Stimulated activated CD4-positive, alpha-beta T cell treated with anti-CD3 and anti-CD28 coated beads, Interleukin-4, amount 100 ng/mL, for 1 hour (primary cell): ENCODE data around the gene TLE1.

Experiments used
- DNase-seq: peaks from one replicate; pipeline ENCODE4 v3.0.0-alpha.2; 2020

Gene TLE1

DNA sequence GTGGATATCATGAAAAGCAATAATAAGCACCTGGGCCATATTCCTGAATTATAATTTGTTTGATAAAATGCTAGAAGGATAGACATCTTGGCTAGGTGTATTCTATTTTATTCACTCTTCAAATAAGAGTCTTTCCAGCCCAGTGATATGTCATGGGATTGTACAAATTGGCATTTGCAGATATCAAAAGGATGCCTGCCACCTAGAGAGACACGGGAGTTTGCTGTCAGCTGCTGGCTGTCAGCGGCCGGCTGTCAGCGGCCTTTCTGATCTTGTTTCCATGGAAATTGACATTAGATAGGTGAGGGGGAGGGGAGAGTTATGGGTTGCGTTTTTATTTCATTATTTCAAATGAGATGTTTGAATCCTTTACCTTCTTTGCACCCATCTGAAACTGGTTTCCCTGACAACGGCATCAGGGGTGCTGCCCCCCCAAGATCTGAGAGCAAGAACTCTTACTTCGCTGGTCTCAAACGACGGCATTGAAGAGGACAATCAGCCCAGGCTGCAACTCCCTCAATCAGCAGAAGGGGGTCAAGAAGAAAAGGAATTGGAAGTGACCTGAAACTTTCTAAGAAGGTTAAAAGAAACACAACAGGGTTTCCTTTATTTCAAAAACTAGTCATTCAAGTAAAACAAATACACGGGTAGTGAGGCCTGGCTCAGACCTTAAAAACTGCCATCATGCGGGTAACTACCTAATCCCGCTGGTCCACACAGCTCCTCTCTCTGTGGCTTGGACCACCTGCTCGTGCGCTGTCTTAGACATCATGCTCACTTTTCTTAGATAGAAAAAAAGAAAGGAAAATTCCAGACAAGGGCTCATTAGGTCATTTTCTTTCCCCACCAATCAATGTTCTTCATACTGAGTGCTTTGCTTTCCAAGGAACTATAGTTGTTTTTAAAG is 115.7 kb downstream of the TLE1 start:
- DNase-seq = no peak

DNA sequence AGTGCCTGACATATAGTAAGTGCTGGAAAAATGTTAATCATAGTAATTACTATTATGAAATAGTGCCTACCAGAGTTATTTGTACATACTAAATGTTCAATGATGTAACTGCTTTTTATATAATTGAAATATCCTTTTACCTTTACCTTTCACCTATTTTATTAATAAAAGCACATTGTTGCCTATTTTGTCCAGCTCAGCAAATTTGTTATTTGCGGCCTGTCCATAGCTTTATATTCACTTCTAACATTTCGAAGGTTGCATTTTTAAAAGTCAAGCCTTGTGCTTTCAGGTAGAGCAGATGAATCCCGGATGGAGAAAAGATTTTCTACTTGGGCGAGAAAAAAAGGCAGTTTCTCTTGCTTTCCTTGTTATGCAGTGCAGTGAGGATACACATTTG is 119.3 kb downstream of the TLE1 start:
- no peak for DNase-seq

DNA sequence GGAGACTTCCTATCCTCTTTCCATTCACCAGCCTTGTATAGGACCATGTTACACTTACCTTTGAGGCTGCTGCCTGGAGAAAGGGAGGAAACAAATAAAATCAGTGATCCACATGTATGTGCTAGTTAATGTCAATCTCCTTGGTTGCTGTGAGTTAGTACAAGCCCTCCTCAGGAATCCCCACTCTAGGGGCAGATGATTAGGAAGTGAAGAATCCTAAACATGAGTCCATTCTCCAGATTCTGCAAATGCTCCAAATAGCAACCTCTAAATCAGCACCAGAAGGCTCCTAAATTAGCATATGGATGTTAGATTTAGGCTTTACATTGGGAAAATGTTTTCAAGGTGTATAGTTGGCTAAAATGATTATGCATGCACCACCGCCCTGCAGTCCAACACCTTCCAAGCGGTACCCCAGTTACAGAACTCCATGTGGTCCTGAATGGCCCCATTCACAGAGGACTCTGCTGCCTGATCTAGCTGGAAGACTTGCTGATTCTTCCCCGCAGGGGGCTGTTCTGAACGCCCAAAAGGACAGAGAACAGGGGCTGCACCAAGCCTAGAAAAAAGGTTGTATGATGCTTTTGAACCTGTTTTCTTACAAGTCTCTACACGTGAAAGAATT is 123.2 kb downstream of the TLE1 start:
- DNase-seq = no peak

DNA sequence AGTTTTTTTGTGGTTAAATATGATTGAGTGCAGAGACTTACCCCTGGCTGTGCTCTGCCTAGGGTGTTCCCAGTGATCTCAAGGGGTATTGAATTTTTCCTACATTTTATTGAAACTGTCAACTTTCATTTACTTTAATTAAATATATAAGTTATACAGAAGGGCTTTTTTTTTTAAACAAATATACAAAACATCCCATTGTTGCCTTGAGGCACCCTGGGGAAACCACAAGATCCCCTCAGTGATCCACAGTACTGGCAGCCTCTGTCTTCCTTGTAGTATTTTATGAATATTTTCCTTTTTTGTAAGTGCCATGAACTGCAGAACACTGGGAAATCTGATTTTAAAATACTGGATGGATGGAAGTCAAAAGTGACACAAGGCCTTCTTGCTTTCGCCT is 123.7 kb downstream of the TLE1 start:
- DNase-seq = no peak

- no peak for DNase-seq
Measured at GRCh38 chr9:81565144-81565543, 124.2 kb downstream of the TLE1 start.

DNA sequence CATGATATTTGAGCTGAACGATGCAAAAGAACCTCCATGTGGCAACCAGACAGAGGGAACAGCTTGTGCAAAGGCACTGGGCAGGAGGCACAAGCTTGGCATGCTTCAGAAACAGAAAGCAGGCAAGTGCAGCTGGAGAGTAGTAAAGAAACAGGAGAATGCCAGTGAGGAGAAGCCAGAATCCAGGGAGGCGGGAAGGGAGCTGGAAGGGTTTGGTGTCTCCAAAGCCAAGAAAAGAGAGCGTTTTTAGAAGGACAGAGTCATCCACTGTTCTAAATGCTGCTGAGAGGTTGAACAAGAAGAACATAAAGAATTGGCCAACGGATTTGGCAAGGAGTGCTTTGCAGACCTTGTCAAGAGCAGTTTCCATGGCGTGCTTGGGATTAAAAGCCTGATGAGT is 124.7 kb downstream of the TLE1 start:
- DNase-seq = no peak

GRCh38 chr9:81563739-81564138 is 125.6 kb downstream of the TLE1 start:
- no peak for DNase-seq

DNA sequence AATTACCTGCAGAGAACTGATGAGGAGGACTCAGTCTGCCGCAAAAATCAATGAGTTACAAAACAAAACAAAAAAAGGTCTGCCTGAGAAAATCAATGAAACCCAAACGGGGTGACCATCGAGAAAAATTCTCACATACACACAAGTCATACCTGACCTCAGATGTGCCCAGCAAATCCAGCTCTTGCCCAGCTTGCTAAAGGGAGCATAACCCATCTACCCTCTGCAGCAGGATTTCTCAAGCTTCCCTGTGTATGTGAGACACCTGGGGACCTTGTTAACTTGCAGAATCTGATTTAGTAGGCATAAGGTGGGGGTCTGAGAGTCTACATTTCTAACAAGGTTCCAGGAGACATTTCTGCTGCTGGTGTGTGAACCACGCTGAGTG is 126.3 kb downstream of the TLE1 start:
- no peak for DNase-seq

- no peak for DNase-seq
Measured at GRCh38 chr9:81562231-81563019, 126.9 kb downstream of the TLE1 start.

GRCh38 chr9:81560851-81561732 is 128.3 kb downstream of the TLE1 start:
- DNase-seq = no peak

GRCh38 chr9:81559709-81560108 is 129.6 kb downstream of the TLE1 start:
- no peak for DNase-seq

- no peak for DNase-seq
Measured at GRCh38 chr9:81559197-81559596, 130.2 kb downstream of the TLE1 start.

- DNase-seq = no peak
Measured at GRCh38 chr9:81558091-81558830, 131.1 kb downstream of the TLE1 start.

DNA sequence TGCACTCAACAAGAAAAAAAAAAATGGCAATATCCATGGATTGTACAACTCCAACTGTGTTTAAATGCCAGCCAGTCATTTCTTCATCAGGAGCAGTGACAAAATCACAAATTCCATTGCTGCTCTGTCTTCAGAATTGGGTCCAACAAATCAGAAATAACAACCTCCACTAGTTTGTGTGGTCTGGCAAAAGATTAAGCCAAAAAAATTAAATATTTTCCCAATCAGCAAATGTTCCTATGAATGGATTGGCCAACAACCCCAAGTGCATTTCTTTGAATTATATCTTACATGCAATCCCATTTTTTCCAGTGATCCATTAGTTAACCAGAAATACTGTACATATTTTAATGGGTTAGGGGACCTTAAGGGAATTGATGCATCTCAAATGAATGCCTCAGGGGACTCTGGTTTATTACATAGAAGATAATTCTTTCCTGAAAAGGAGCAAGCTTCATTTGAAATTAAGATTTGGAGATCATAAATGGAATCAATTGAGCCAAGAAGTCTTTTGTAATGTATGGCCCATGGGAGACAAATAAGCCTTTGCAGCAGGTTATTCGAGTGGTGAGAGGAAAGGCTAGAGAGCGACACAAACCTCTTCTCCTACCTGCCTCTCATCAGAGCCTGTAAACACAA is 131.8 kb downstream of the TLE1 start:
- DNase-seq = no peak

GRCh38 chr9:81556923-81557322 is 132.4 kb downstream of the TLE1 start:
- DNase-seq = no peak

DNA sequence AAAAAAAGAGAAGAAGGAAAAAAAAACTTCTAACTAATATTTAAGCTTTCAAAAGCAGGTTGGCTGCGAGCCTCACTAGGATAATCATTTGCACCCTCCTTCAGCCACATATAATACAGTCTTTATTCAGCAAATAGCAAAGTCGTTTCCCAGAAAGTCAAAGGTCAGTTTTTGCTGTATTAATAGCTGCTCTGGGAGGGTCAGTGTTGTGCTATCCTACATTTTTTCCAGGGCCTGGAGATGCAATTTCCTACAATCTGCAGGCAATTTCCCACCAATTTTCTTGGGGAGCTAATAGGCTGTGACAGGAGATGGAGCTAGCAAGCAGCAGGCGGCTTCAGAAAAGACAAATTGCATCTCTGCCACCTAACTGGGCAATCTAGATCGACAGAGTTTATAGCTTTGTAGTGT is 136.8 kb downstream of the TLE1 start:
- DNase-seq = no peak

- DNase-seq = no peak
Measured at GRCh38 chr9:81550207-81550583, 139.2 kb downstream of the TLE1 start.

GRCh38 chr9:81549500-81550206 is 139.7 kb downstream of the TLE1 start:
- no peak for DNase-seq

DNA sequence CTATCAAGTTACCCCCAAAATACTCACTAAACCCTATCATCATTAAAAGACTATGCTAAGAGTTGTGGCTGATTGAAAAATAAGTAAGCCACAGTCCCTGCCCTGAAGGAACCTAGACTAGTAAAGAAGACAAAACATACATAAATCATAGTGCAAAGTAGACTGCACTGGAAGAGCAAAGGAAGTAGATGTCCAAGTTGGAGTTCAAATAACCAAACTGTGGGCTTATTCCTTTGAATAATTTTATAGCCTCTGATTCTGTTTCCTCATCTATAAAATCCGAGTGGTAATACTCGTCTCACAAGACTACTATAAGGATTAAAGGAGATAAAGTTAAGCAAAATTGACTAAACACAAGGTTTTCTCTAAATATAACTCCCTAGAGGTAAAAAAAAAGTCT is 140.4 kb downstream of the TLE1 start:
- no peak for DNase-seq

GRCh38 chr9:81546489-81546888 is 142.9 kb downstream of the TLE1 start:
- no peak for DNase-seq

GRCh38 chr9:81543695-81544094 is 145.7 kb downstream of the TLE1 start:
- no peak for DNase-seq
